NCI-H526 treated with DMSO at 0.1 percent for 48 hours (cell line): ENCODE measurements around the gene AQP2.

ENCODE experiments used
- DNase-seq: peaks from one replicate; lab custom pipeline; 2025; lab: John Stamatoyannopoulos, UW

Gene AQP2

GRCh38 chr12:49920241-49920914, 30.2 kb upstream of the AQP2 start:
- DNase-seq, result no peak

GRCh38 chr12:49920915-49921286, 29.6 kb upstream of the AQP2 start:
- DNase-seq, result no peak

- DNase-seq, result no peak
Measured at GRCh38 chr12:49921299-49921698, 29.2 kb upstream of the AQP2 start.

- DNase-seq, result no peak
Measured at GRCh38 chr12:49921936-49922335, 28.6 kb upstream of the AQP2 start.

GRCh38 chr12:49922349-49923034, 28.0 kb upstream of the AQP2 start:
- no peak for DNase-seq

GRCh38 chr12:49923035-49923644, 27.4 kb upstream of the AQP2 start:
- no peak for DNase-seq

- DNase-seq, result no peak
Measured at GRCh38 chr12:49923880-49924556, 26.5 kb upstream of the AQP2 start.

GRCh38 chr12:49924628-49925246, 25.8 kb upstream of the AQP2 start:
- no peak for DNase-seq

GRCh38 chr12:49925433-49926204, 24.9 kb upstream of the AQP2 start:
- DNase-seq, result no peak

- DNase-seq, result no peak
Measured at GRCh38 chr12:49928471-49928870, 22.1 kb upstream of the AQP2 start.

- no peak for DNase-seq
Measured at GRCh38 chr12:49929581-49929980, 21.0 kb upstream of the AQP2 start.

GRCh38 chr12:49930515-49931288, 19.8 kb upstream of the AQP2 start:
- no peak for DNase-seq

GRCh38 chr12:49932023-49932422, 18.5 kb upstream of the AQP2 start:
- DNase-seq, result no peak

- DNase-seq, result no peak
Measured at GRCh38 chr12:49932533-49933130, 17.9 kb upstream of the AQP2 start.

- DNase-seq, result no peak
Measured at GRCh38 chr12:49933796-49934195, 16.7 kb upstream of the AQP2 start.

GRCh38 chr12:49934505-49934904, 16.0 kb upstream of the AQP2 start:
- DNase-seq, result no peak

- DNase-seq, result no peak
Measured at GRCh38 chr12:49936925-49937324, 13.6 kb upstream of the AQP2 start.

GRCh38 chr12:49937639-49938300, 12.8 kb upstream of the AQP2 start:
- no peak for DNase-seq

GRCh38 chr12:49939307-49939706, 11.2 kb upstream of the AQP2 start:
- no peak for DNase-seq

- DNase-seq, result no peak
Measured at GRCh38 chr12:49939707-49940106, 10.8 kb upstream of the AQP2 start.
